GM23248 (cell line): ENCODE measurements around the gene SERPINA12.

Experiments
- EZH2 ChIP-seq: fragments of 200-600 bp; sonication (generic); IDR thresholded peaks from 2 replicates; pipeline ENCODE4 v1.6.1; 2018; ENCODE audit warnings: antibody characterized with exemption, mild to moderate bottlenecking; ENCODE audit not compliant: insufficient read depth, poor library complexity, severe bottlenecking
- EZH2phosphoT487 ChIP-seq: fragments of 200-600 bp; sonication (generic); IDR thresholded peaks from 2 replicates; pipeline ENCODE4 v1.6.1; 2018; ENCODE audit warnings: antibody characterized with exemption, moderate library complexity, mild to moderate bottlenecking, low read depth; ENCODE audit not compliant: insufficient read depth

DNA sequence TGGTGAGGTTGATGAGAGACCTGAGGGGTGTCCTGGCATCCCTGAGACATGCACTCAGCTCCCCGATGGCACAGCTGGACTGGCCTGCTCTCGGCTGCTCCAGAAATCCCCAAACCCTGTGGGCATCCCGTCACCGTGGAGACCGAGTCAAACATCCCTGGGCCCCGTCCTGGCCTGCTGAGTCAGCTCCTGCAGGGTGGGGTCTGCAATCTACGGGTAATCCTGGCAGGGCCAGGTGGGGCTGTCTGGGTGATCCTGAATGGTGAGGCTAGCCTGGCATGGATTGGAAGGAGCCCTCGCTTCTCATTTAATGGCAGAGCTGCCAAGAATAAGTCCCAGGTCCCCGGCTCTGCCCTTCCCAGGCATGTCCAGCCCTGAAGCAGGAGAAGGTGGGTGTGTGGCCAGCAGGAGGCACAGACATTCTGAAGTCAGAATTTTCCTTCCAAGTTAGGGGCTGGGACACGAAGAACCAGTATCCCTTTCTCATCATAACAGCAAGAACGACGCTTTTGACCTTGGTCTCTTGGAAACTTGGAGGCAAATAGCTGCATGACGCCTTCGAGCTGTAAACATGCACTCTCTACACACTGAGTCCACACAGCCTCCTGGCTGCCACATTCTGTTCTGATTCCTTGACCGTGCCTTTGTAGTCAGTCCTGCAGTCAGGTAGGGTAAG lies 34.3 kb upstream of the SERPINA12 start:
- TF ChIP-seq EZH2 (no peak), EZH2phosphoT487 (no peak)
